NCI-H82 (cell line): ENCODE measurements around the gene PHGDH.

ENCODE experiments used
- DNase-seq: peaks from one replicate; lab custom pipeline; 2025; lab: John Stamatoyannopoulos, UW

PHGDH gene

GRCh38 chr1:119791377-119791776, 79.6 kb downstream of the PHGDH start:
- DNase-seq = no peak
